Kidney epithelial cell (primary cell): ENCODE data around the gene SIX1. TPM values are rescaled to one million over a fixed set of nuclear protein-coding genes. Genes with fewer than 3 reads are reported as not detected.

Source experiments
- DNase-seq: peaks from one replicate; pipeline ENCODE4 v3.0.0-alpha.2; 2010; ENCODE audit warnings: low read depth
- H3K27me3 ChIP-seq: 2 replicates; pipeline ENCODE4 v1.6.0; 2011; ENCODE audit warnings: low read length; ENCODE audit not compliant: control insufficient read depth, insufficient read depth
- H3K36me3 ChIP-seq: 2 replicates; pipeline ENCODE4 v1.5.1; 2011; ENCODE audit warnings: low read length; ENCODE audit not compliant: control insufficient read depth, insufficient read depth
- H3K4me3 ChIP-seq: 2 replicates; pipeline ENCODE4 v1.5.1; 2011; ENCODE audit warnings: low read depth, mild to moderate bottlenecking, control low read depth, low read length
- CTCF ChIP-seq: IDR thresholded peaks from 2 replicates; pipeline ENCODE4 v1.5.1; 2011; ENCODE audit warnings: mild to moderate bottlenecking, moderate library complexity, low read length, control low read depth, inconsistent platforms; ENCODE audit not compliant: insufficient read depth, poor library complexity, severe bottlenecking
- total RNA-seq: library from RNA; depleted of rRNA; stranded (reverse); fragments of >200 nt; gene quantifications from 2 replicates; pipeline ENCODE4 v1.2.3, GENCODE V29; 2015

Gene SIX1
- total RNA-seq, 1 donor from 2014 or later = 3.3 TPM

- DNase-seq = no peak
- H3K36me3 ChIP-seq = no peaks in the 10 kb centered on the region
- no peak overlapping the region for H3K4me3 ChIP-seq
- H3K27me3 ChIP-seq = peaks cover 18% of the 10 kb centered on the region
- no peak for TF ChIP-seq CTCF
Observed at GRCh38 chr14:60640859-60641741, 8.2 kb downstream of the SIX1 start.

GRCh38 chr14:60639674-60640073 lies 9.6 kb downstream of the SIX1 start:
- no peak for DNase-seq
- Histone ChIP-seq H3K27me3 (peaks cover 18% of the 10 kb centered on the region), H3K4me3 (no peak overlapping the region), H3K36me3 (no peaks in the 10 kb centered on the region)
- TF ChIP-seq CTCF = no peak

GRCh38 chr14:60637479-60638315 lies 11.6 kb downstream of the SIX1 start:
- no peak for TF ChIP-seq CTCF
- Histone ChIP-seq H3K36me3 (no peaks in the 10 kb centered on the region), H3K27me3 (peaks cover 14% of the 10 kb centered on the region), H3K4me3 (no peak overlapping the region)
- no peak for DNase-seq

- no peak for TF ChIP-seq CTCF
- H3K27me3 ChIP-seq = peaks cover 7% of the 10 kb centered on the region
- DNase-seq = no peak
- no peaks in the 10 kb centered on the region for H3K36me3 ChIP-seq
- H3K4me3 ChIP-seq = no peak overlapping the region
Observed at GRCh38 chr14:60636879-60637478, 12.3 kb downstream of the SIX1 start.

GRCh38 chr14:60634153-60634552 lies 15.1 kb downstream of the SIX1 start:
- TF ChIP-seq CTCF = no peak
- peaks cover 3% of the 10 kb centered on the region for H3K27me3 ChIP-seq
- no peak for DNase-seq
- H3K4me3 ChIP-seq = no peak overlapping the region
- H3K36me3 ChIP-seq = no peaks in the 10 kb centered on the region
